Stimulated activated CD8-positive, alpha-beta memory T cell treated with anti-CD3 and anti-CD28 coated beads, Interleukin-7, amount 100 ng/mL, for 48 hours (primary cell): ENCODE measurements around the gene GPX1.
"Not testable (repeated sequence)": the region's sequence is repeated elsewhere in the genome, so short reads cannot be mapped to it uniquely, and the experiment has no call there.

Experiments used
- DNase-seq, 2 donors: peaks; one replicate each; pipeline ENCODE4 v3.0.0-alpha.2; 2020; ENCODE audit warnings: low read depth in 1 of 2; ENCODE audit errors: extremely low read depth in 1 of 2

GPX1 gene

DNA sequence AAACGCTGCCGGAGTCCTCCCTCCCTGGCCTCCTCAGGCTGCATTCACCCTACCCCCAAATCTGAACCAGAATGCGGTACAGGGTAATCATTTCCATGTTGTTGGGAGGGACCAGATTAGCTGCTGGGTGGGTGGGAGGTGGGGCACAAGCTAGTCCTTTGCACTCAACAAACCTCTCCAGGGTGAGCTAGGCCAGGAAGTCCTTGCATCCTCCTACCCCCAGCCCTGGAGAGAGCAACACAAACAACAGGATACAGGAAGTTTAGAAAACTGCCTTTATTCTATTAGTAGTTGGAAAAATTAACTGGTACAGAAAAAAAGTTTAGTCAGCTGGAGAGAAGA lies 702 bp upstream of the GPX1 start:
- no peak for DNase-seq

DNA sequence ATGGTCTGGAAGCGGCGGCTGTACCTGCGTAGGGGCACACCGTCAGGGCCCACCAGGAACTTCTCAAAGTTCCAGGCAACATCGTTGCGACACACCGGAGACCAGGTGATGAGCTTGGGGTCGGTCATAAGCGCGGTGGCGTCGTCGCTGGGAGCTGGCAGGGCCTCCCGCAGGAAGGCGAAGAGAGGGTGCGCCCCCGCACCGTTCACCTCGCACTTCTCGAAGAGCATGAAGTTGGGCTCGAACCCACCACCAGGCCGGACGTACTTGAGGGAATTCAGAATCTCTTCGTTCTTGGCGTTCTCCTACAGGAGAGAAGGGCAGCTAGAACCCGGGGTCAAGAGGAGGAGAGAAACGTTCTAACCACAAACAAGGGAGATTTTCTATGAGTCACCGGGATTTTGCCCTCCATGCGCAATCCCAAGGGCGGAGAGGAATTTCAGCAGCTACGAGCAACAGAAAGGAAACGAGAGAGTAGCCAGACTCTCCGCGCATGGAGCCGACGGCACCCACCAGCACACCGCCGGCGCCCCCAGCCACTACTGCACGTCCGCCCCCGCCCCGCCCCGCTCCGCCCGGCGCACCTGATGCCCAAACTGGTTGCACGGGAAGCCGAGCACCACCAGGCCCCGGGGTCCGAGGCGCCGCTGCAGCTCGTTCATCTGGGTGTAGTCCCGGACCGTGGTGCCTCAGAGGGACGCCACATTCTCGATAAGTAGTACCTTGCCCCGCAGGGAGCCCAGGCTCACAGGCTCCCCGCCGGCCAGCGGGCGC lies 523 bp downstream of the GPX1 start:
- peak in 1 of 2 donors; percentile 37 for DNase-seq

DNA sequence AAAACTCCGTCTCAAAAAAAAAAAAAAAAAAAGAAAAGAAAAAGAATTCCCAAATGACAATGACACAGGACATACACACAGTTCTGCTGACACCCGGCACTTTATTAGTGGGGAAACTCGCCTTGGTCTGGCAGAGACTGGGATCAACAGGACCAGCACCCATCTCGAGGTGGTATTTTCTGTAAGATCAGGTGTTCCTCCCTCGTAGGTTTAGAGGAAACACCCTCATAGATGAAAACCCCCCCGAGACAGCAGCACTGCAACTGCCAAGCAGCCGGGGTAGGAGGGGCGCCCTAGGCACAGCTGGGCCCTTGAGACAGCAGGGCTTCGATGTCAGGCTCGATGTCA lies 1.1 kb downstream of the GPX1 start:
- DNase-seq = not testable (repeated sequence)

DNA sequence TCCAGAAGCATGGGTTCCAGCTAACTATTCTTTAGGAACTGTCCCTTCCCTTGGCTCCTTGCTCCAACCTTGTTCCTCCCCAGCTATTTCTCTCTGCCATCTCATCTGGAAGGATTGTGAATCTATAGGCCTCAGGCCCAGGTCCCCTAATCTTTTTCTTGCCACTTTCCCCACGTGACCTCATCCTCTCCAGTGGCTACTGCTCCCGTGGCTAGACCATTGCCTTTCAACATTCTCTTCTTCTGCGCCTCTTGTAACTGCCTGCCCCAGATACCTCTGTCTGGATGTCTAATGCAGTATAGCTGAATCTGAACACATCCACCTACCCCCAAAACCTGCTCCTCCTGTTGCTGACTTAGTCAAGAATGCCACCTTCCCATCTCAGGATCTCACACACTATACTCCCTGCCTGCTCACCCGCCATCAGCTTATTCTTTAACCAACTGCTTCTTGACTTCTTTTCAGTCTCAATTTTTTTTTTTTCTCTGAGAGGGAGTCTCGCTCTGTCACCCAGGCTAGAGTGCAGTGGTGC lies 5.2 kb downstream of the GPX1 start:
- no peak for DNase-seq

GRCh38 chr3:49352281-49352680 lies 5.9 kb downstream of the GPX1 start:
- no peak for DNase-seq

DNA sequence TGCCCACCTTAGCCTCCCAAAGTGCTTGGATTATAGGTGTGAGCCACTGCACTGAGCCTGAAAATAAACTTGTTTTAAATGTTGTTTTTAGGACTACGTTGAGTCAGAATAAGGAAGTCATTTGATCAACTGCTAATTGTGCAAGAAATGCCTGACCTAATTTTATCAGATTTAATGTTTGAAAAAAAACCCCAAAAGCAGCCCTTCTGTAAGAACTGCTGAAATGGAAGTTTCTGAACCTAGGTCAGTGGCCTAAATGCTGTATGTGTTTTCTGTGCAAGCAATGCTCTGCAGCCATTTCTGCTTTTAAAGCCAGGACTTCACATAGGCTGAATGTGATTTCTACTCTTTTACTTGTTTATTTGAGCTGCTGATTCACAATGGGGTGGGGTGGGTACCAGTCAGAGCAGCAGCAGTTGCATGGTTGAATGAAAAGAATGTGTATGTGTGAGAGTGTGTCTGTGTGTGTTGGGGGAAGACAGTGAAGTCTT lies 6.6 kb downstream of the GPX1 start:
- DNase-seq = no peak

GRCh38 chr3:49349348-49350114 lies 8.6 kb downstream of the GPX1 start:
- DNase-seq = no peak

- not testable (repeated sequence) for DNase-seq
Observed at GRCh38 chr3:49348361-49348760, 9.8 kb downstream of the GPX1 start.

GRCh38 chr3:49346797-49347251 lies 11.3 kb downstream of the GPX1 start:
- no peak for DNase-seq

- no peak for DNase-seq
Observed at GRCh38 chr3:49343163-49343562, 15.0 kb downstream of the GPX1 start.

DNA sequence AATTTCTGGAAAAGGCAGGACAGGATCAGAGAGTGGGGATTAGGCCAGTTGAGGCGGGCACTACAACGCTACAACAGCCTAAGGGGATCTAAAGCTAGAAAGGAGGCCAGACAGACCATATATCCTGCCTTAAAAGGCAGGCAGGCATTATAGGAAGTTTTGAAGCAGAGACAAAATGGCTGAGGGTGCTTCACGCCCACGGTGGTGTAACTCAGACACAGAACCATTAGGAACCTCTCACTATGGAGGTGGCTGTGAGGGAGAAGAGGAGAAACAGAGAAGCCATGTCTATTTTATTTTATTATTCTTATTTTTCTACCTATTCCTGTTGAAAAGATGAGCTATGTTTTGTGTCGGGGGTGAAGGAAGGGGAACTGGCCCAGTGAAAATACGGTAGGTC lies 16.2 kb downstream of the GPX1 start:
- no peak for DNase-seq

GRCh38 chr3:49339941-49340800 lies 18.0 kb downstream of the GPX1 start, which contains the start of gene USP4:
TSS of gene USP4 (minus strand) at chr3:49340053. CDS start at chr3:49340024, 29 bp downstream.
- peak; percentile 90 to 95 for DNase-seq

DNA sequence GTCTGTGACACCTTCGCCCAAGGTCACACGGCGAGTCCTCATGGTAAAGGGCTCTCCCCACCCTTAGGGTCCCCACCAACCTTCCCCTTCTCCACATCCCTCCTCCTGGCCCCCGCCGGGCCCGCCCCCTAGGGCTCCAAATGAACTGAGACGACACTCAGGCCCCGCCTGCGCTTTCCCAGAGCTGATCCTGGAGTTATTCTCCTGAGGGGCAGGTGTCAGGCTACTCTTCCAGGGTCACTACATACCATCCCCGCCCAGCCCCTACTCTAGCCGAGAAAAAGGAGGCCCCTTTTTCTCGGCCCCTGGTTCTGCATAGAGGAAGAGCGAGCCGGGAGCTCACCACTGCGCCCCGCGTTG lies 18.6 kb downstream of the GPX1 start:
- no peak for DNase-seq

DNA sequence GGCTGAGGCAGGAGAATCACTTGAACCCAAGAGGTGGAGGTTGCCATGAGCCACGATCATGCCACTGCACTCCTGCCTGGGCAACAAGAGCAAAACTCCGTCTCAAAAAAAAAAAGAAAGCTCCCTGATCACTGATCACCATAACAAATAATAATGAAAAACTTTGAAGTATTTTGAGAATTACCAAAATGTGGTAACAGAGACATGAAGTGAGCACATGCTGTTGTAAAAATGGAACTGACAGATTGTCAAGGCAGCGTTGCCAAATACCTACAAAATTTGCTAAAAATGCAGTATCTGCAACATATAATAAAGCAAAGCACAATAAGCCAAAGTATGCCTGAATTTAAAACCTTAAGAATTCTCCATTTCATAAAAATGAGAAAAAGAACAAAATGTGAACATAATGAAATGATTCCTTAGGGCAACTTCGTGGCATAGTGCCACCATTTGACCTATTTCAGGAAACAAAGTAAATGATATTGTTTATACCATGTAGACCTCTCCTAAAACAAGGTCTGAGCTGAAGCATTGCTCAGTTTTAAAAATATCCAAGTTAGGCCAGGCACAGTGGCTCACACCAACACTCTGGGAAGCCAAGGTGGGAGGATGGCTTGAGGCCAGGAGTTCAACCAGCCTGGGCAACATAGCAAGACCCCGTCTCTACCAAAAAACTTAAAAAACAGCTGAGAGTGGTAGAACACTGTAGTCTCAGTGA lies 24.1 kb downstream of the GPX1 start:
- DNase-seq = no peak

GRCh38 chr3:49333091-49333490 lies 25.1 kb downstream of the GPX1 start:
- DNase-seq = no peak

DNA sequence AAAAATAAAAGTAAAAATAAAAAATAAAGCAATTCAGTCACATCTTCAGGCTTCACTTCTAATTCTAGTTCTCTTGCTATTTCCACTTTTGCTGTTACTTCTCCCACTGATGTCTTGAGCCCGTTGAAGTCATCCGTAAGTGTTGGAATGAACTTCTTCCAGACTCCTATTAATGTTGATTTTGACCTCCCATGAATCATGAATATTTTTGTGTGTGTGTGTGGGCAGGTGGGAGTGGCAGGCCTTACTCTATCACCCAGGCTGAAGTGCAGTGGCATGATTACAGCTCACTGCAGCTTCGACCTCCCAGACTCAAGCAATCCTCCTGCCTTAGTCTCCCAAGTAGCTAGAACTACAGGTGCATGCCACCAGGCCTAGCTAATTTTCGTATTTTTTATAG lies 29.0 kb downstream of the GPX1 start:
- DNase-seq = no peak

GRCh38 chr3:49328350-49328749 lies 29.8 kb downstream of the GPX1 start:
- not testable (repeated sequence) for DNase-seq

DNA sequence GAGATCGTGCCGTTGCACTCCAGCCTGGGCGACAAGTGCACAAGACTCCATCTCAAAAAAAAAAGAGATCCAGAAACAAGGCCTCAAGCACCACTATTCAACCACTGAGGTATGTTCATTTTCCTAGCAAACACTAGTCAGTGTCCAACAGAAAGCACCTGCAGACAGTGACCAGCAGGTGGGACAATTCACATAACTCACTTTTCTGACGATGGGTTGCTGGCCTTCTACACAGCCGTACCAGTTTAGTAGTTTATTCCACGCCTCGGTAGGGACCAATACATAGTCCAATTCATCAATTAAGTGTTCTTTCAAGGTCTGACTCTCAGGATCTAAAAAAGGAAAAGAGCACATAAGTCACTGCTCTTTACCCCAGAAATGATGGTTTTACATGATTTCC lies 30.7 kb downstream of the GPX1 start:
- DNase-seq = no peak

DNA sequence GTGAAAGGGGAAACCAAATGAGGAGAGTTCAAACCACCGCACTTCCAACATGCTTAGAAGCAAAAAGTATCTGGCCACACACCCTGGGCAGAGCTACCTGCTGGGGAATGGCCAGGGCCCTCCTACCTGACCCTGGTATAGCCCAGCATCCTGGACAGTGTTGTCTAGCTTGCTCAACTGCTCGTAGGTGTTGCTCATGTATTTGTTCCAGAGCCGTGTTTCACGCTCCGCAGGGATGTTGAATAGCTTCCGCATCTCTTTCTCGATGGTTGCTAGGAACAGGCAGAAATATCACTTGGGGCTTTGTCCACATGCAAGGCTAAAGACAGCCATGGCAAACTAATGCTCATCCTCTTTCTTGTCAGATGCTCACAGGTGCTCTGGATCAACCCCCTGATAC lies 33.4 kb downstream of the GPX1 start:
- no peak for DNase-seq

DNA sequence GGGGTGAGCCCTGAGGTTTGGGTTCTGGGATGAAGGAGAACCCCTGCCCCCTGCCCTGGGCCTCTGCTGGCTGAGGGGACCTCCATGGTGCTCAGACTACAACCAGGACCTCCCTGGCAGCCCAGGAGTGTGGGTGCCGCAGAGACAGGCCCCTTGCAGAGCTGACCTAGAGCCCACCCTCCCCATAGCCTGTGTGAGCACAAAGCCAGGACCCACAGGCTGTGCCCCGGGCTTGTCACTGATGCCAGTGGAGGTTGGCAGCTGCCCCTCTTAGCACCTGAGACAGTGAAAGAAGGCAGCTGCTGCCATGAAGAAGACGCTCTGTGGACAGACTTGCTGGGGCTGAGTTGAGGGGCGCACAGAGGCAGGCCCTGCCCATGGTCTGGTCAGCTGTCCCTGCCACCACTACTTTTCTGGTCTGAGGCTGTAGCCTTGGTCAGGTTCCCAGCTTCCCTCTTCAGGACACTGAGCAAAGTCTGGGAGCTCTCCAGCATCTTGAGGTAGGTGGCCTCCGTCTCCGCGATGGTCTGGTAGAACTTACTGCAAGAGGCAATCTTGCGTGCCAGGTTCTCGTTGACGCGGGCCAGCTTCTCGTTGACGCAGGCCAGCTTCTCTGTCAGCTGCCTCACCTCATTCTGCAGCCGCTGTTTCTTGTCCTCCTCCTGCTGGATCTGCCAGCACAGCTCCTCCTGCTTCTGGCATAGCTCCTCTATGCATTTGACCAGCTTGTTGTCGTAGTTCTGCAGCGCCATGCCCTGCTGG lies 41.3 kb downstream of the GPX1 start:
- DNase-seq = no peak
